ENCODE measurements around the gene ATG101.

GRCh38 chr12:52082669-52082987 lies 12.8 kb downstream of the ATG101 start:
- no peak for TF ChIP-seq POLR2A (IDR thresholded peaks at IDR 0.05)
- no peak for TF ChIP-seq CTCF (IDR thresholded peaks at IDR 0.05)
